NCI-H1048 (cell line): Measurements from ENCODE around the gene MAMDC2.

Experiments used
- DNase-seq: peaks from one replicate; lab custom pipeline; 2025; lab: John Stamatoyannopoulos, UW

The MAMDC2 gene

GRCh38 chr9:70064496-70064895 lies 20.8 kb downstream of the MAMDC2 start:
- no peak for DNase-seq

DNA sequence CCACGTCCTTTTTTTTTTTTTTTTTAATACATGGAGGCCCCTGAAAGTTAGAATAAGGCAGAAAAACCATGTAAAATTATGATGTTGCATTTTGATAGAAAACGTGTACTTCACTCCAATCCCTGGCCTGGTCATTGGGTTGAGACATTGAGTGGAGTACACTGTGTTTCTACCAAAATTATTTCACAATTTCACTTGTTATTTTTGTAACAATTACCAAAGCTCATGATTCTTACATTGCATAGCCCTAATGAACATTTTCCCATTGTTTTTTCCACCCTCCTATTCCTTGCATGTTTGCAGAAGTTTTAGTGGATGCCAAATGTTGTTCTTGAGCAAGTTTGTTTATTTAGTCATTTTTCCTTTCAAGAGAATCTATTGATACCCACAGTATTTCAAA lies 21.9 kb downstream of the MAMDC2 start:
- no peak for DNase-seq

DNA sequence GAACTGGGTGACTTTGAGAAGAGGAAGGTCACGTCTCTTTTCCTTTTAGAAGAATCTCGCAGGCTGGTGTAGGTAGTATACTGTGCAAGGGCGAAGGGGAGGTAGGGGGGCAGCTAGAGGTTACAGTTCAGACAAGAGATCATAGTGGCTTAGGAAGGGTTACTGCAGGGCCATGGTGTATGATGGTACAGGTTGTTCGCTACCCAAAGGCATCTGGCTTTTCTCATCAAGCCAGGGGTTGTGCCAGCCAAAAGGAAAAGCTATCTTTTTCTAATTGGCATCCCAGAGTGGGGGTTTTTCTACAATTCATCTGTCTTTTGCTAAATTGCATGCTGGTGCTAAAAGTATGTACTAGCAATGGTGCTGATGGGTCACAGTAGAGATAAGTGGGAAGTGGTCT lies 22.8 kb downstream of the MAMDC2 start:
- DNase-seq = no peak

DNA sequence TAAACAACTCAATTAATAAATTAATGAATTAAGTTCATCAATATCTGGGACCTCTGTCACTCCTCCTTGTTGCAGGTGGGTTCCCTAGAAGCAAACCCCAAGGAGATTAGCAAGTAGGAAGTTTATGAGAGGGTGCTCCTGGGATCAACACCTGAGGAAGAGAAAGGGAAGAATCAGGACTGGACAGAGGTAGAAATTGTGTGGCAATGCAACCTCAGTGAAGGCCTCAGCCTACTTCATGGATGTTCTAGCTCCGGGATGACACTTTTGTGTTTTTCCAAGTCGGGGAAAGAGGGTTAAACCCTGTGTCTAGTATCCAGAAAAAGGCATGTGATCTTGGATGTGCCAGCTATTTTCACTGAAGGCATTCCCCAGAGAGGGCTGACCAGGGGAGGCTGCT lies 23.2 kb downstream of the MAMDC2 start:
- DNase-seq = no peak

GRCh38 chr9:70069704-70070103 lies 26.1 kb downstream of the MAMDC2 start:
- DNase-seq = no peak

DNA sequence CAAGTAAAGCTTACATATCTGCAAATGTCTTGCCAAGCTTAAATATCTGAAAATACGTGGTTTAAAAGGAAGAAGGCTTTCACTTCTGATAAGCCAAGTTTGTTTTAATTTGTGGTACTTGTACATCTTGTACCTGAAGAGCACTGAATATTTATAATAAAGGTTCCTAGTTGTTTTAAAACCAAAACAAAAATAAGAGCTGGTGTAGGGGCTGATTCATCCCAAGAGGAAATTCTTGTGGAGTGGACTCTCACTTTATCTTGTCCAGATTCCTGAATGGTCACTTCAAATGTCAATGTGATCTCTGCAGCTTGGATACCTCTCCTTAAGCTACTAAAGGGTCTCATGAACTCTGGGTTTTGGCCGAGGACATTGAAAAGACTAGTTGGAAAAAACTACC lies 29.5 kb downstream of the MAMDC2 start:
- no peak for DNase-seq

- DNase-seq = no peak
These were observed 30.1 kb downstream of the MAMDC2 start for GRCh38 chr9:70073756-70074155.

GRCh38 chr9:70076678-70077077 lies 33.0 kb downstream of the MAMDC2 start:
- no peak for DNase-seq

GRCh38 chr9:70079417-70080037 lies 35.9 kb downstream of the MAMDC2 start:
- no peak for DNase-seq

- no peak for DNase-seq
These were observed 37.0 kb downstream of the MAMDC2 start for GRCh38 chr9:70080481-70081119.

DNA sequence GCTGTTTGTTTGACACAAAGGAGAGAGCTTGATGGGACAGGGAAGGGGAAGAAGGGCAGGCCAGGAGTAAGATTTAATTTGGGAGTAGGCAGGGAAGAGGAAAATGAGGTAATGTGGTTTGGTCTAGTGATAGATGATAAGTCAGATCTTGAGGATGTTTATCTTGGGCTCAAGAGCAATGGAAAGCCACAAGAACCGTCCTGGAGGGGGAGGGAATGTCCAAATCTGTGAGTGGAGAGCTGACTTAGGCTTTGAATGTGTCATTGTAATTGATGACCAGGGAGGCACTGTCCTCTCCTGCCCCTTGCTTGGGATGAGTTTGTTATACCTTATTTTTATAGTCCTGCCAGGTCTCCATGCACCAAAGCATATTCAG lies 37.5 kb downstream of the MAMDC2 start:
- no peak for DNase-seq

- no peak for DNase-seq
These were observed 39.8 kb downstream of the MAMDC2 start for GRCh38 chr9:70083429-70083828.

DNA sequence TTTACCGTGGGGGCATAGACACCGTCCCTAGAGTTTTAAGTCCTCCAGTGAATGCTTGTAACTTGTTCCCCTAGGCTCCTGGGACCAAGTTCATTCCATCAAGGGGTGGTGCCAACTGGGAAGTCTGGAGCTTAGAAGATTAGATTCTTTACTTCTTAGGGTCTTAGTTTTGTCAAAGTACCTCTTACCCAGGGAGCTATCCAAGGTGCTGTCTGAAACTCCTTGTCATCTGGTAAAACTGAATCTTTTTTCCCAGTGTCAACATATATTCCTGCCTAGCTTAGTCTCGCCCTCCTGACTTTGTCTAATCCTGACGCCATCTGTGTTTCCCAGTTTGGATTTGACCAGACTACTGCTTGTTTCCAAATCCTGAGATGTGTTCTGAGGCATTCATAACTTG lies 41.6 kb downstream of the MAMDC2 start:
- DNase-seq = no peak

DNA sequence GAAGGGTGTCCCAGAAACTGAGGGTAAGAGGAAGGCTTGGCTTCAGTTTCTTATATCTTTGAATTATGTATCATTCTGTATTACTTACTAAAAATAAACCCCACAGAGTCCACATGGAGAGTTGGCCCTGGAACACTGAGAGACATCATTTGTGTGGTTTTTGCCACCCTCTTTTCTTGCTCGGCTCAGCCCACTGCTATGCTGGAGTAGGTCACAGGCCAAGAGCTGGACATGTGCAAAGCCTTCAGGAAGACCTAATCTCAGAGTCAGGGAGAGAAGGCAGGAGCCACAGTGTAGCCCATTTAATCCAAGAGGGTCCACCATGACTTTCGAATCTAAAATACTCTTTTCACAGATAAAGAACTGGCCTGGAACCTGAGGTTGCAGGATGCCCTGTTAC lies 47.5 kb downstream of the MAMDC2 start:
- no peak for DNase-seq

GRCh38 chr9:70091572-70091971 lies 47.9 kb downstream of the MAMDC2 start:
- DNase-seq = no peak

- no peak for DNase-seq
These were observed 48.5 kb downstream of the MAMDC2 start for GRCh38 chr9:70092190-70092589.

GRCh38 chr9:70093095-70093494 lies 49.4 kb downstream of the MAMDC2 start:
- no peak for DNase-seq

- DNase-seq = no peak
These were observed 50.3 kb downstream of the MAMDC2 start for GRCh38 chr9:70093944-70094343.

GRCh38 chr9:70094747-70095146 lies 51.1 kb downstream of the MAMDC2 start:
- DNase-seq = no peak

DNA sequence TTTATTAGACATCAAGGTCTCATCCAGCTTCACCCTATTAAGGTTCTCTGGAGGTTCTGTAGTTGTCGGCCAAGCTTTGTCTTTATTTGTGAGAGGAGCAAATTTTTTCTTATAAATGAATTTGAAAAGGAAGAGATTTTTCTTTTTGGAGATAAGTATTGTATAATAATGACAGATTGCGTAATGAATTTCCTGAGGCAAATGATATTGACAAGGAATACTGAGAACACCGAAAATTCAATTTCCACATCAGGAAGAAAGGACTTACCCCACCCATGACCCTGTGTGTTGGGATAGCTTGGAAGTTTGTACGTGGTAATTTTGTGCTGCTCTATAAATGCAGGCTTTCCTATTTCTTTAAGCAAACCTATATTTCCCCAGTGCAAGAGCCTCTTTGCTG lies 53.5 kb downstream of the MAMDC2 start:
- DNase-seq = no peak

DNA sequence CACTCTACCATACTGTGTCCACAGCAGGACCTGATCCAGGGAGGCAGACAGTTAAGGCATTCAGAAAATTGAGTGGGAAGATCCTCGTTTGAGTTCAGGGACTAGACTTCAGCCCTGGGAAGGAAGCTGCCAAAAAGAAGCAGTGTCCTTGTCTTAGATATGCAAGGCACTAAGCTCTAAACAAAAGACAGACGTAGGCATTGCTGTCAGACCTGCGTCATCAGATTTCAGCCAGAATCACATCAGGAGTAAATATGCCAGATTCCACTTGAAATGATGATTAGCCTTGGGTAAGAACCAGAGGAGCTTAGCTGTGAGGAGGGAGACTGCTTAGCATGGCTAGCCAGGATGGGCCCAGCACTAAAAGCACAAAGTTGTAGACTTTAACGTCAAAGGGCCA lies 56.7 kb downstream of the MAMDC2 start:
- no peak for DNase-seq

GRCh38 chr9:70101265-70101664 lies 57.6 kb downstream of the MAMDC2 start:
- DNase-seq = no peak

GRCh38 chr9:70105147-70105546 lies 61.5 kb downstream of the MAMDC2 start:
- no peak for DNase-seq

- no peak for DNase-seq
These were observed 62.9 kb downstream of the MAMDC2 start for GRCh38 chr9:70106571-70106970.
